Activated CD4-positive, alpha-beta memory T cell treated with anti-CD3 and anti-CD28 coated beads, Interleukin-2, amount 10 ng/mL, durations not matched to agents 7 days and 5 days (primary cell): ENCODE results near the gene SEMA3G. TPM values are rescaled to one million over a fixed set of nuclear protein-coding genes. Genes with fewer than 3 reads are reported as not detected.

Experiments
- CTCF ChIA-PET: fragments of 350-600 bp; sonication (Branson Sonifier 250); formaldehyde crosslinking; loops from one replicate; lab custom pipeline; 2021; ENCODE audit warnings: antibody characterized with exemption, inconsistent platforms; lab: Charles Lee
- POLR2A ChIA-PET: fragments of 350-600 bp; sonication (Branson Sonifier 250); formaldehyde crosslinking; loops from one replicate; lab custom pipeline; 2021; ENCODE audit warnings: antibody characterized with exemption; lab: Charles Lee
- DNase-seq: peaks from one replicate; pipeline ENCODE4 v3.0.0-alpha.2; 2020
- H3K27ac Mint-ChIP-seq: one replicate; pipeline ENCODE4 v1.8.0; 2021; ENCODE audit warnings: mild to moderate bottlenecking, mixed read lengths
- H3K27me3 Mint-ChIP-seq: one replicate; pipeline ENCODE4 v1.8.0; 2021; ENCODE audit warnings: mixed read lengths
- H3K36me3 Mint-ChIP-seq: one replicate; pipeline ENCODE4 v1.8.0; 2021; ENCODE audit warnings: low read depth, mixed read lengths
- H3K4me1 Mint-ChIP-seq: one replicate; pipeline ENCODE4 v1.8.0; 2021; ENCODE audit warnings: mixed read lengths
- H3K4me3 Mint-ChIP-seq: one replicate; pipeline ENCODE4 v1.8.0; 2021; ENCODE audit warnings: mild to moderate bottlenecking, mixed read lengths
- H3K9me3 Mint-ChIP-seq: one replicate; pipeline ENCODE4 v1.8.0; 2021; ENCODE audit warnings: mixed read lengths
- total RNA-seq, 2 experiments: library from RNA; stranded (reverse); gene quantifications; one replicate each; pipeline ENCODE4 v1.2.3, GENCODE V29; 2021

Gene SEMA3G
- total RNA-seq, 2 experiments from 2014 or later: 0.18 to 0.20 TPM

- no peaks in the 10 kb centered on the region for H3K27me3 Mint-ChIP-seq
- no peak overlapping the region for H3K4me3 Mint-ChIP-seq
- H3K36me3 Mint-ChIP-seq: peaks cover 35% of the 10 kb centered on the region
- no peaks in the 10 kb centered on the region for H3K4me1 Mint-ChIP-seq
- CTCF ChIA-PET: interaction anchor here (0.5 to 0.9 kb wide), 3 partner anchors 24 to 81 kb away, joined by 3 read pairs; no protein-coding TSS in a partner anchor
- POLR2A ChIA-PET: no interaction called here
- H3K27ac Mint-ChIP-seq: no peak overlapping the region
- DNase-seq: no peak
- H3K9me3 Mint-ChIP-seq: no peaks in the 10 kb centered on the region
Measured at GRCh38 chr3:52472239-52473000, 27.5 kb upstream of the SEMA3G start.

GRCh38 chr3:52471371-52472238 is 26.7 kb upstream of the SEMA3G start:
- POLR2A ChIA-PET: no interaction called here
- DNase-seq: peak; percentile 43
- CTCF ChIA-PET: interaction anchor here (0.5 to 0.9 kb wide), 3 partner anchors 23 to 81 kb away, joined by 3 read pairs; no protein-coding TSS in a partner anchor
- H3K4me1 Mint-ChIP-seq: no peaks in the 10 kb centered on the region
- peaks cover 33% of the 10 kb centered on the region for H3K36me3 Mint-ChIP-seq
- no peak overlapping the region for H3K27ac Mint-ChIP-seq
- H3K9me3 Mint-ChIP-seq: no peaks in the 10 kb centered on the region
- no peak overlapping the region for H3K4me3 Mint-ChIP-seq
- no peaks in the 10 kb centered on the region for H3K27me3 Mint-ChIP-seq

GRCh38 chr3:52470920-52471319 is 26.0 kb upstream of the SEMA3G start:
- CTCF ChIA-PET: no interaction called here
- POLR2A ChIA-PET: no interaction called here
- H3K27me3 Mint-ChIP-seq: no peaks in the 10 kb centered on the region
- no peaks in the 10 kb centered on the region for H3K9me3 Mint-ChIP-seq
- H3K27ac Mint-ChIP-seq: no peak overlapping the region
- no peak overlapping the region for H3K4me3 Mint-ChIP-seq
- peaks cover 30% of the 10 kb centered on the region for H3K36me3 Mint-ChIP-seq
- no peak for DNase-seq
- H3K4me1 Mint-ChIP-seq: no peaks in the 10 kb centered on the region

- H3K27me3 Mint-ChIP-seq: no peaks in the 10 kb centered on the region
- H3K9me3 Mint-ChIP-seq: no peaks in the 10 kb centered on the region
- peaks cover 27% of the 10 kb centered on the region for H3K36me3 Mint-ChIP-seq
- no peak overlapping the region for H3K4me3 Mint-ChIP-seq
- ChIA-PET POLR2A (no interaction called here), CTCF (interaction anchor here (1.2 kb wide), 1 partner anchor 40 kb away, joined by 3 read pairs; no protein-coding TSS in a partner anchor)
- no peak for DNase-seq
- no peak overlapping the region for H3K27ac Mint-ChIP-seq
- H3K4me1 Mint-ChIP-seq: no peaks in the 10 kb centered on the region
Measured at GRCh38 chr3:52469001-52469400, 24.1 kb upstream of the SEMA3G start.

DNA sequence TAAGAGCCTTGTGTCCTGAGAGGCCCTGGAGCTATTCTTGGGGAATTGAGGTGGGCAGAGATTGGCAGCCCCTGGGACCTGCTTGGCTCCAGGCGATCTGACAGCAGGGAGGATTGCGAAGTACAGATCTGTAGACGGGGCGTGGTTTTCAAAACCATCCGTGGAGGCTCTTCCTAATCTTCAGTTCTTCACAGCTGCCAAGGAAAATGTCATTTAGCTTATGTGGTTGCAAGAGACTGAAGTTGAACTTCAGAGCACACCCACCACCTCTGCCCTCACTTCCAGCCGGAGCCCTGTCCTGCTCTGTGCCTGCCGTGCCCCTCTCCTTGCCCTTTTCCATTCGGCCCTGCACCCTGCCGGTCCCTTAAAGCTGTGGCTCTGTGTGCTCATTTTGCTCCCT is 23.4 kb upstream of the SEMA3G start:
- Mint-ChIP-seq H3K9me3 (no peaks in the 10 kb centered on the region), H3K36me3 (peaks cover 23% of the 10 kb centered on the region), H3K27me3 (no peaks in the 10 kb centered on the region), H3K27ac (no peak overlapping the region), H3K4me3 (no peak overlapping the region), H3K4me1 (peaks cover under 1% of the 10 kb centered on the region)
- DNase-seq: no peak
- ChIA-PET POLR2A (no interaction called here), CTCF (no interaction called here)

DNA sequence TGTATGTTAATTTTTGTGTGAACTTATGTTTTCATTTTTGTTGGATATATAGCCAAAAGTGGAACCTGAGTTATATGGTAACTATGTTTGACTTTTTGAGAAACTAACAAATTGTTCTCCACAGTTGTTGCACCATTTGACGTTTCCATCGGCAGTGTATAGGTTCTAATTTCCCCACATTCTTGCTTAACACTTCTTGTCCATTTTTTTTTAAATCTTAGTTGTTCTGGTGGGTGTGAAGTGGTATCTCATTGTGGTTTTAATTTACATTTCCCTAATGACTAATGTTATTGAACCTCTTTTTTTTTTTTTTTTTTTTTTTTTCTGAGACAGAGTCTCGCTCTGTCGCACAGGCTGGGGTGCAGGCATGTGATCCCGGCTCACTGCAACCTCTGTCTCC is 18.5 kb upstream of the SEMA3G start:
- POLR2A ChIA-PET: interaction anchor here (0.6 kb wide), 1 partner anchor 21 kb away, joined by 4 read pairs; no protein-coding TSS in a partner anchor
- Mint-ChIP-seq H3K4me1 (peaks cover 5% of the 10 kb centered on the region), H3K9me3 (no peaks in the 10 kb centered on the region), H3K36me3 (peaks cover 21% of the 10 kb centered on the region), H3K27ac (no peak overlapping the region), H3K4me3 (no peak overlapping the region), H3K27me3 (no peaks in the 10 kb centered on the region)
- no peak for DNase-seq
- CTCF ChIA-PET: no interaction called here

GRCh38 chr3:52461874-52462273 is 17.0 kb upstream of the SEMA3G start:
- Mint-ChIP-seq H3K27ac (no peak overlapping the region), H3K27me3 (no peaks in the 10 kb centered on the region), H3K9me3 (no peaks in the 10 kb centered on the region), H3K4me1 (peaks cover 16% of the 10 kb centered on the region), H3K36me3 (peaks cover 33% of the 10 kb centered on the region), H3K4me3 (no peak overlapping the region)
- ChIA-PET POLR2A (no interaction called here), CTCF (no interaction called here)
- DNase-seq: no peak

DNA sequence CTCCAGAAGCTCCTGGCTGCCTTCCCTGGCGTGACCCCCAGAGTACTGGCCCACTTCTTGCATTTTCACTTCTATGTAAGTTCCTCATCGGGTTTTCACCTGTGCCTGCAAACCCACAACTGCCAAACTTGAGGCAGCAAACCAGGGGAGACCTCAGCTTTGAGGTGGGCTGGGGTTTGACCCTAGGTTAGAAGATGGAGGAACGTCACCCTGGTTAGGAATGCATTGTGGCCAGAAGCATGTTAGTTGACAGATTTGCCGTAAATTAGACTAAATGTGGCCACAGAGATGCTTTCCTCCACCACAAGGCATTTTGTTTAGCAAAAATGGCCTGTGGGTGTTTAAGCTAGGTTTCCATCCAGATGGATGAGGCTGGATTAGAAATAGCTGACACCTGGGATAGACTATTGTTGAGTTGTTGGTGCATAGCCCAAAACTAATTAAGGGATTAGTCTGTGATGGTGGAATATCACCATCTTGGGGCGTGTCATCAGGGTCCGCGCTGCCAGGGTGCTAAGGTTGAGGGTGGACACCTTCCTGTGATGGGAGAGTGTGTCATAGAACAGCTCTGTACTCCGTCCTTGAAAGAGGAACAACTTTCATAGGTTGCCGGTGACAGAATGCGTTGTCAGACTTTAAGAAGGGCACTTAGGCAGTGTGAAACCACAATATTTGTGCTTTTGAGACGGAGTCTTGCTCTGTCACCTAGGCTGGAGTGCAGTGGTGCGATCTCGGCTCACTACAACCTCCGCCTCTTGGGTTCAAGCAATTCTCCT is 14.1 kb upstream of the SEMA3G start:
- no peak overlapping the region for H3K4me3 Mint-ChIP-seq
- peaks cover 33% of the 10 kb centered on the region for H3K36me3 Mint-ChIP-seq
- H3K4me1 Mint-ChIP-seq: peaks cover 36% of the 10 kb centered on the region
- no peak for DNase-seq
- ChIA-PET CTCF (interaction anchor here (0.6 to 1.7 kb wide), 2 partner anchors 11 to 47 kb away, joined by 3 to 12 read pairs; no protein-coding TSS in a partner anchor), POLR2A (no interaction called here)
- H3K9me3 Mint-ChIP-seq: no peaks in the 10 kb centered on the region
- H3K27me3 Mint-ChIP-seq: no peaks in the 10 kb centered on the region
- H3K27ac Mint-ChIP-seq: no peak overlapping the region

DNA sequence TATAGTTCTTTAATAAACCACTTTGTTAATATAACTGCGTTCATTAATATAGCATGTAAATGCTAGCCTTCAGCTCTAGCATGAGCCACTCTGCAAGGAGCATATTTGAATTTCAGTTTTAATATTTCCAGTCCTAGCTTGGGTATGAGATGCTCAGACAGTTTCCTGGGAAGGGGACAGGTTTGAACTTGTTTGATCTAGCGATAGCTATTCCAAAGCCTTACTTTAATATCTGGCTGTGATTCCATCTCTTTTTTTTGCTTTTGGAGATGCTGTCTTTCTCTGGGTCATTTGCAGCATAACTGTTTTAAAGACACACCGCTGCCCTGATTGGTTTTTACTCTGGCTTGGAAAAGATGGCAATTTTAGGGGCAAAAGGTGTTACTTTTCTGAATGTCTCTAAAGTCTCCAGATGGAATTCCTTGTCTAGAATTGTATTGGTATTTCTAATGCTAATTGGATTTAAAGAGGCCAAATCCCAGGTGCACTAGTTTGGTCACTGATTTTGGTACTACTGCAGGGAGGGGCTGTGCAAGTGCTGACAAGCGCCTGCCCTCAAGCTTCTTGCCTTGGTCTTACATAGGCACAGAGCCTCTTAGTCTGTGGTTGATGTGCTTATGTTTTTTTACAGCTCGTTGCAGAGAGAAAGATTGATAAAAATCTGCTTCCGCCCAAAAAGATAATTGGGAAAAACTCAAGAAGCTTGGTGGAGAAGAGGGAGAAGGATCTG is 13.3 kb upstream of the SEMA3G start:
- CTCF ChIA-PET: interaction anchor here (0.9 to 1.7 kb wide), 3 partner anchors 11 to 46 kb away, joined by 4 to 12 read pairs (median 4); no protein-coding TSS in a partner anchor
- POLR2A ChIA-PET: interaction anchor here (1.2 kb wide), 1 partner anchor 10 kb away, joined by 4 read pairs; no protein-coding TSS in a partner anchor
- H3K36me3 Mint-ChIP-seq: peaks cover 31% of the 10 kb centered on the region
- H3K4me1 Mint-ChIP-seq: peaks cover 38% of the 10 kb centered on the region
- no peak for DNase-seq
- no peaks in the 10 kb centered on the region for H3K27me3 Mint-ChIP-seq
- no peak overlapping the region for H3K4me3 Mint-ChIP-seq
- H3K9me3 Mint-ChIP-seq: no peaks in the 10 kb centered on the region
- H3K27ac Mint-ChIP-seq: peak overlapping the region; percentile 40

DNA sequence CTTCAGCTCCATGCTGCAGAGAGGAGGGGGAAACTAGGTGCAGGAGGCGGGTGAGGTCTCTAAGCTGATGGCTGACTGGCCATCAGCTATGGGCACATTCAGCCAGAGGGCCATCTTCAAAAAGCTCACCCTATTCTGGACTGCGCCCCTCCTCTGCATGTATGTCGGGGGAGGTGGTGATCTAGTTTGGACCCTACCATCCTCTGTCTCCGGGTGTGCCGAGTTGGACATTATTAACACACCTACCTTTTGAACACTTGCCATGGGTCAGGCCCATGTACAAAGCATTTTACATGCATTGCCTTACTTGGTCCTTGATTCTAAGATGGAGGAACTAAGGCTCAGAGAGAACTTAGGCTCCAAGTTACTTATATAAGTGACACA is 11.9 kb upstream of the SEMA3G start:
- Mint-ChIP-seq H3K27me3 (no peaks in the 10 kb centered on the region), H3K36me3 (peaks cover 27% of the 10 kb centered on the region), H3K9me3 (no peaks in the 10 kb centered on the region), H3K4me3 (peak overlapping the region; percentile 92), H3K4me1 (peaks cover 34% of the 10 kb centered on the region), H3K27ac (peak overlapping the region; percentile 69)
- DNase-seq: no peak
- ChIA-PET CTCF (interaction anchor here (0.7 to 1.5 kb wide), 5 partner anchors 9 to 29 kb away, joined by 3 to 6 read pairs (median 3); partner anchors contain the start of gene SEMA3G), POLR2A (interaction anchor here (0.9 to 1.7 kb wide), 4 partner anchors 17 to 175 kb away, joined by 3 to 5 read pairs (median 4); no protein-coding TSS in a partner anchor)

GRCh38 chr3:52456169-52456799 is 11.4 kb upstream of the SEMA3G start:
- peak overlapping the region; percentile 81 for H3K27ac Mint-ChIP-seq
- CTCF ChIA-PET: interaction anchor here (1.1 to 1.5 kb wide), 3 partner anchors 9 to 29 kb away, joined by 3 to 6 read pairs (median 3); partner anchors contain the start of gene SEMA3G
- H3K4me1 Mint-ChIP-seq: peaks cover 34% of the 10 kb centered on the region
- peak overlapping the region; percentile 92 for H3K4me3 Mint-ChIP-seq
- H3K36me3 Mint-ChIP-seq: peaks cover 27% of the 10 kb centered on the region
- no peaks in the 10 kb centered on the region for H3K9me3 Mint-ChIP-seq
- POLR2A ChIA-PET: interaction anchor here (0.9 to 1.7 kb wide), 4 partner anchors 17 to 174 kb away, joined by 3 to 5 read pairs (median 4); no protein-coding TSS in a partner anchor
- H3K27me3 Mint-ChIP-seq: no peaks in the 10 kb centered on the region
- DNase-seq: no peak
